GM20431 (cell line): ENCODE results near the gene L2HGDH.

Experiments
- in situ Hi-C: fragments of 300-500 bp; cut with MseI, MboI; formaldehyde crosslinking; loops from one replicate; pipeline ENCODE4 v1.15.0; 2020; ENCODE audit warnings: low sequenced_read_pairs; ENCODE audit not compliant: unreplicated experiment

L2HGDH gene

GRCh38 chr14:50308363-50308915 lies 3.6 kb downstream of the L2HGDH start:
- in situ Hi-C loops: no loop called here

DNA sequence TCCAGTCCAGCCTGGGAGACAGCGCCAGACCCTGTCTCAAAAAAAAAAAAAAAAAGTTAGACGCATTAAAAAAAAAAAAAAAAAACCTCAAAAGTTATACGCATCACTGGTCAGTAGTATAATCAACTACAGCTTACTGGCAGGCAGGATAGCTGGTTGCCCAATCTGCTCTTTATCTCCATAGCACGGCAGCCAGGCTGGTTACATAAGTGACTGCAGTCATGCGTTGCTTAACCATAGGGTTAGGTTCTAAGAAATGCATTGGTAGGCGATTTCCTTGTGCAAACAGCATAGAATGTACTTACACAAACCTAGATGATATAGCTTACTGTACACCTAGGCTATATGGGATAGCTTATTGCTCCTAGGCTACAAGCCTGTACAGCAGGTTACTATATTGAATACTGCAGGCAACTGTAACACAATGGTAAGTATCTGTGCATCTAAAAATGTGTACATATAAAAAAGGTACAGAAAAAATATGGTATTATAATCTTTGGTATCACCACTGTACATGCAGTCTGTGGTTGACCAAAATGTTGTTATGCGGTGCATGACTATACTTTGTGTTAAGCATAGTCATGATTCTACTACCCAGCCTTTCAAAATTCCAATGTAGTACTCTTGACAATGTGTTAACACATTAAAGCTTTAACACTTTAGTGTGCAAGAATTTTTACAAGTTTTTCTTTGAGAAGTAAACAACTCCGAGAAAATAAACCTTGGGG lies 8.1 kb downstream of the L2HGDH start:
- in situ Hi-C loops: no loop called here

GRCh38 chr14:50301914-50302313 lies 10.1 kb downstream of the L2HGDH start:
- in situ Hi-C loops: no loop called here

GRCh38 chr14:50299585-50299984 lies 12.4 kb downstream of the L2HGDH start:
- in situ Hi-C loops: no loop called here

DNA sequence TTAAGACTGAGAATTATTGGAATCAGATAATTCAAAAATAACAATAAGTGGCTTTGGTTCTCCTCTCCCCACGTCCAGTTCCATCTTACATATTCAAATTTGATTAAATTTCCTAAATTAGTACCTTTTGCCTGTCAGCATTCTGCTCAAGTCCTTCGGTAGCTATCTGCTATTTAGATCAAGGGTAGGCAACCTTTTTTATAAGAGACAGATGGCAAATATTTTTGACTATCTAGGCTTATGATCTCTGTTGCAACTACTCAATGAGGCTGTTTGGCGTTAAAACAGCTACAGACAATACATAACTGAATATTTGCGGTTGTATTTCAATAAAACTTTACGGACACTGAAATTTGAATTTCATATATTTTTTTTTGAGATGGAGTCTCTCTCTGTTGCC lies 21.7 kb downstream of the L2HGDH start:
- in situ Hi-C loops: no loop called here

DNA sequence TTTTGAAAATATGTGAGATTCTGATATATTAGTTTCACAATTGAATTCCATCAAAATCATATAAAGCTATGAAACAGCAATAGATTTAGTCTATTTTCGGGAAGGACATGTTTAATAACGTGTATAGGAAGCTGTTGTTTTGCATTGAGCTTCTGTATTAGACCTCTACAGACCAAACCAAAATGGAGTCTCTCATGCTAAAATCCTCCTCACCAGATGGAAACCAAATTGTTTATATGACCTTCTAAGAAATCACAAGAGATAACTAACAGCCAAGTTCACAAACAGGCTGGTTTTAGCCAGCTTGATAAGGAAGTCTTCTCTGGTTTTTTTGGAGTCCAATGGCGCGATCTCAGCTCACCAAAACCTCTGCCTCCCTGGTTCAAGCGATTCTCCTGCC lies 23.9 kb downstream of the L2HGDH start:
- in situ Hi-C loops: no loop called here

GRCh38 chr14:50285861-50286260 lies 26.2 kb downstream of the L2HGDH start:
- in situ Hi-C loops: no loop called here

DNA sequence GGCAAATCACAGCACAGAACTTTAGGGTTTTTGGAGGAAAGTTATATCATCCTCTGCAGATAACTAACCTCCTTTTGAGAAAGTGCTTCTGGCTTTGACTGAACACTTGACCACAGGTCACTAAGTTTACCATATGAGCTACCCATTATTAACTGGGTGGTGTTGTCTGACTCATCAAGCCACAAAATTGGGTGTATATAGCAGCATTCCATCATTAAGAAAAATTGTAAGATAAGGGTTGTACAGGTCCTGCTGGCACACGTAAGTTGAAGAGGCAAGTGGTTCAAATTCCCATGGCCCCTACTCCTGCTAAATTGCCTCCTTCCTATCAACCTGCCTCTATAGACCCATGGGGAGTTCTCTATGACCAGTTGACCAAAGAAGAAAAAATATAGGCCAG lies 39.5 kb downstream of the L2HGDH start:
- in situ Hi-C loops: no loop called here

GRCh38 chr14:50270932-50271331 lies 41.1 kb downstream of the L2HGDH start:
- in situ Hi-C loops: no loop called here

- in situ Hi-C loops: no loop called here
Measured at GRCh38 chr14:50265029-50265428, 47.0 kb downstream of the L2HGDH start.

DNA sequence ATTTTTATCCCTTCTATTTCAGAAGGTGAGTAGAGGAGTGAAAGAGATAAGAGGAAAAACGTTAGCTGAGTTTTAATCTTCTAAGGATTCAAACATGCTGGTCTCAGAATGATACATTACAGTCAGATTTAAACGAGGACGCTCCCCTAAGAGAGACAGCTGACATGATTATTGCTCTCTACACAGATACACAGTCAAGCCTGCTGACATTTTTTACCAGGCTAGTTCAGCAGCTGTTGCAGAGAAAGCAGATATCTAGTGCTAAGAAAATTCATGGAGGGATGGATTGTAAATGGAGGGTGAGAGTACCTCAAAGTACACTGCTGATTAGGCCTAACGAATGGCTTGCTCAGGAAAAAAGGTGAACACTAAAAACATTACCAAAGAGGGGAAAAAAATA lies 48.7 kb downstream of the L2HGDH start:
- in situ Hi-C loops: no loop called here

DNA sequence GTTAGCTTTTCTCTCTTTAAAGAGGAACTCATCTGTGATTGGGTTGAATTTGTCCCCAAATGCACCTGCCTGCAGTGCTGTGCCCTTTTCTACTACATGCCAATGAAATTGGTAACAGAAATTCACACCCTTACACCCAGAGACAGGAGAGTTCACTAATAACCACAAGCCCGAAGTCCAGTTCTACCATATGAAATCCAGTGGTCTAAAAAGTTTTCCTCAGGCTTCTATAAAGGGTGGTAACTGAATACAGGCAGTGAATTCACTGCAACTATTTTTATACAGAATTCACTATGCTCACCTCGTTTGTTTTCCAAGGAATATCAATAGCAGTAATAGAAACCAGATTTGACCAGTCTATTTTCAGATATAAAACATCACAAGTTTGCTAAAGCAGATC lies 49.2 kb downstream of the L2HGDH start:
- in situ Hi-C loops: no loop called here

DNA sequence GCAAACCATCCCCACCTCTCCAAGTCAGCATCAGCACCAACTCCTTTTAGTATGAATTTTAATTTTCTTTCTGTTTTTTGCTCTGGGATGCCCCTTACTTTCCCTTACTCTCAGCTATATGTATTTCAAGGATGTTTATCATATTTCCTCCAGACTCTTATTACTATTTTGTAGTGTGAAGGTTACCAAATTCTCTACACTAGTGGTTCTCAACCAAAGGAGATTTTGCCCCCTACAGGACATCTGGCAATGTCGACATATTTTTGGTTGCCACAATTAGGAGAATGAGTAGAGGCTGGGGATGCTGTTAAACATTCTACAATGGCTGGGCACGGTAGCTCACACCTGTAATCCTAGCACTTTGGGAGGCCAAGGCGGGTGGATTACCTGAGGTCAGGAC lies 51.5 kb downstream of the L2HGDH start:
- in situ Hi-C loops: no loop called here

DNA sequence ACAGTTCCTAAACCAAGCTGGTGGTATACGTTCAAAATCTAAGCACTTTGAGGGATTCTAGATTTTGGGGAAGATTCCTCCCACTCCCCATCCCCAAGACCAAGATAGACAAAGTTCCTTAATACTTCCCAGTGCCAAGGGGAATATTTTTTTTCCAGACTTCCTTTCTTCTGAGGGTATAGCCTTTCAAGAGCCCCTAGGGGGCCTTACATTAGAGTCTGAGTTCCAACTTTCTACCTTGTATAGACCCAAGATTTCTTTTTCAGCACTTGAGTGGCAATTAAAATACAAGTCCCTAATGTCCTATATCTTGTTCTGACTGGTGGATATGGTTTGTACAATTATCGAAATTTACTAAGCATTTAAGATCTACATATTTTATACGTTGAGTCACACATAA lies 52.0 kb downstream of the L2HGDH start:
- in situ Hi-C loops: no loop called here

GRCh38 chr14:50257732-50258131 lies 54.3 kb downstream of the L2HGDH start:
- in situ Hi-C loops: no loop called here

- in situ Hi-C loops: no loop called here
Measured at GRCh38 chr14:50254248-50254647, 57.8 kb downstream of the L2HGDH start.

- in situ Hi-C loops: no loop called here
Measured at GRCh38 chr14:50249136-50249775, 62.8 kb downstream of the L2HGDH start.

- in situ Hi-C loops: no loop called here
Measured at GRCh38 chr14:50247245-50247644, 64.8 kb downstream of the L2HGDH start.

DNA sequence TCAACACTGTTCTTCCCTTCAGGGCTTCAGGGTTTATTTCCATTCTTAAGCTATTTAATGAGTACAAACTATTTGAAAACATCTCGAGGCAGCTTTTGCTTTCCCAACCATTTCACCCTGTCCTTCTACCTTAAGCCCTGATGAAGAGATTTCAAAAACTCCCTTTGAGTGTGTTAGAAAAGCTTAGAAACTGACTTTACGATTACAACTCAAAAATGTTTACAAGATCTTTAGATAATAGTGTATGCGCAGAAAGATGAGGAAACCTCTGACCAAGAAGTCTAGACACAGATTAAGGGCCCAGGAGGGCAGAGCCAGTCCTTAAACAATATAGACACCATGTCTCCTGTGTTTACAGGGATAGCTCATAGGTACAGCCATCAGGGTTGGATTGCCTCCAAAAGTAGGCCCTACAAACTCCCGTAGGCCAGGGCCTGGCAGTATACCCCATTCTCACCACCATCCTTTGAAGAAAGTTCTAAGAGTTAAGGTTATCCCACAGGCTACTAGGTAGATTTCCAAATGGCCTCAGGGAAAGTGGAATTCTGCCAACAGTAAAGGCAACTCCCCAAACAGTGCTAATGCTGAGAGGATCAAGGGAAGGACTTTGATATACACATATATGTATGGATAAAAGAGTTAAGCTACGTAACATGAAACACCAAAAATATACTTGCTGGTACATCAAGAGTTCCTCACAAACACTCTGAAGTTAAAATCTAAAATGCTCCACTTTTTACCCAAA lies 69.3 kb downstream of the L2HGDH start:
- in situ Hi-C loops: no loop called here

DNA sequence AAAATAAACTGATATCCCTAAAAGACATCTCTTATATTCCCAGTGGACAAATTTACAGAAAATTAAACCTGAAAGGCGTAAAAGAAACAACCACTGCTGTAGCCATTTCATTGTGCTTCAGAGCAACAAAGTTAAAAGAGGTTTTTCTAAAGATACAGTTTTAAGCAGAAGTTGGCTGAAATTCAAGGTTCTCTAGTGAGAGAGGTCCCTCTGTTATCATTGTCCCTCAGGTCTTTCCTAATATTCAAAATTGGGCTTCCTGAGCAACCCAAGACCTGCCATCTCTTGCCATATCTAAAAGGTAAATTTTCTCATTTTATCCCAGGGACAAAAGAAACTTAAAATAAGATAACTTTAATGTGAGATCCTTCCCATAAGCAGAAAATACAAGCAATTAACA lies 69.9 kb downstream of the L2HGDH start:
- in situ Hi-C loops: no loop called here

DNA sequence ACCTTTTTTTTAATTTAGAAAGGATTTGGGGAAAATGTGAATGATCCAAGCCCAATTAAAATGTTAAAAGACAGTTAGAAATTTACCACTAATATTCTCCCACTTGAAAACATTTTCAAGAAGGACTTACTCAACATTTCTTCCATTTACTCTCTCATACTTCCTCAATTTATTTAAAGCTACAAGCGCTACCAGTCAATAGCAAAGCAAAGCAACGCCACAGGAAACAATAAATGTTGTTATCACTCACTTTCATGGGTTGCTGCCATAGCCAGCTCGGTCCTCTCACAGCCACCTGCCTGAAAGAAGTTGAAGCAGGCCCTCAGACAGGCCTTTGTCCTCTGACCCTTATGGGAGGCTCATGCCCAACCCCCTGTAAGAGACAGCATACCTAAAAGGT lies 74.6 kb downstream of the L2HGDH start:
- in situ Hi-C loops: no loop called here
